Stimulated activated CD4-positive, alpha-beta T cell treated with anti-CD3 and anti-CD28 coated beads, Interleukin-12 subunit alpha, Interleukin-12 subunit beta, amount 100 ng/mL, for 24 hours (primary cell): ENCODE results near the gene CR1.
"Not testable (repeated sequence)": the region's sequence is repeated elsewhere in the genome, so short reads cannot be mapped to it uniquely, and the experiment has no call there.

Experiments
- DNase-seq, 2 experiments: peaks; one replicate each; pipeline ENCODE4 v3.0.0-alpha.2; 2020; ENCODE audit warnings: low read depth in 2 of 2

CR1 gene

GRCh38 chr1:207503950-207504349 lies 8.0 kb downstream of the CR1 start:
- no peak for DNase-seq

DNA sequence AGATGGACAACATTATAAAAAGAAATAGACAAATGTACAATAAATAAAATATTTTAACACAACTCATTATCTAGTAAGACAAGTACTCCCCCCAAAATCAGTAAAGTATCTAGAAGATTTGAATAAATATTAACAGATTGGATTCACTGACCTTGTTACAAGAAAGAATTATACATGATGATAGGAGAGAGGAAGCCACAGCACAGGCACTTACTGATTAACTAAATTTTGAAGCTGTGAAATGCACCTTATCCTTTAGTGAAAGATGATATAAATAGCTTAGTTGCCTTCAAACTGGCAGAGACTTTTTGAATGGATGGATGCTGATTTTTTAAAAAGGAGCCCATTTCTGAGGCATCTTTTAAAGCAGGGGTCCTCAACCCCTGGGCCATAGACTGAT lies 8.5 kb downstream of the CR1 start:
- DNase-seq, result no peak

GRCh38 chr1:207510444-207510843 lies 14.5 kb downstream of the CR1 start:
- DNase-seq, result no peak

- no peak for DNase-seq
These were observed 18.9 kb downstream of the CR1 start for GRCh38 chr1:207514890-207515289.

GRCh38 chr1:207516729-207517128 lies 20.8 kb downstream of the CR1 start:
- no peak for DNase-seq

DNA sequence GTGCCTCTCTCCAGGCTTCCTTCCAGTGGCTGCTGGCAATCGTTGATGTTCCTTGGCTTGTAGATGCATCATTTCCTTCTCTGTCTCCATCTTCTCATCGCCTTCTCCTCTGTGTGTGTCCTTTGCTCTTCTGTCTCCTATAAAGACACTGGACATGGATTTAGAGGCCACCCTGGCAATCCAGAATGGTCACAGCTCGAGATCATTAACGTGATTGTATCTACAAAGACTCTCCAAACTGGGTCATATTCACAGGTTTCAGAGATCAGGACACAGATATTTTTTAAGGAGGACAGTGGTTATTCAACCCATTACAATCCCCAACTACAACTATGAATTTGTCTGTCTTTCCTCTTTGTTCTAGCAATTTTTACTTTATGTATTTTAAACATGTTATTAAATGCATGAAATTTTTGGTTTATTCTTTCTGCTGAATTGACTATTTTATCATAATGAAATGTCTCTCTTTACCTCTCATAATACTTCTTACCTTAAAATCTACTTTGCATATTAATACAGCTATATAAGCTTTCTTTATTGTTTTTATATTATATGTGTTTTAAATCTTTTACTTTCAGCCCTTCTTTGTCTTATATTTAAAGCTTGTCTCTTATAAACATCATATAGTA lies 22.8 kb downstream of the CR1 start:
- no peak for DNase-seq

DNA sequence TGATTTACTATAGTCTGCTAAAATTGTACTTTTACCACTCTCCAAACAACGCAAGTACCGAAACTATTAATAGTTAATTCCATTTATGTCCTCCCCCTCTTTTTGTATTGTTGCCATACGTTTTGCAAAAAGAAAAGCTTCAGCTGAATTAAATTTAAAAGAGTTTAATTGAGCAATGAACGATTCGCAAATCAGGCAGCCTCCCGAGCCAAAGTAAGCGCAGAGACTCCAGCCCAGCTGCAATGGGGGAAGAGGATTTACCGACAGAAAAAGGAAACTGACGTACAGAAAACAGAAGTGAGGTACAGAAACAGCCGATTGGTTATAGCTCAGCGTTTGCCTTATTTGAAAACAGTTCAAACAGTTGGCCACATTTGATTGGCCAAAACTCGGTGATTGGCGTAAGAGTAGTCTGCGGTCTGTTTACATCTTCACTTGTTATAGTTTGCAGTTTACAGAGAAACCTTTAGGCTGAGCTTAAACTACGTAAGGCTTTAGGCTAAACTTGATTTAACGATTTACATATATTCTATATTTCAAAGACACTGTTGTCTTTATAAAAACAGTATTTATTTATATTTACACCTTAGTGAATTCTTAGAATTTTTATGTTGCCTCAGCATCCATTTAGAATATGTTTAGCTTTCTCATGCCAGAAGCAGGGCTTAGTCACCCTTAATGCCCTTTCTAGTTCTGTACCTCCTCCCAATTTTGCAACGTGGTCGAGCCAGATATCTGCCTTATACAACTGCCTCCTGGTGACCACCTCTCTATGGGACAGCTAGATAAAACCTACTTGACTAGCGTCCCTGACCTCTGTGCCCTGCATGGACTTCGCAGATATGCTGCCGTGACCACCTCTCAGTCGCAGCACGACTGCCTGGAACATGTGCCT lies 23.8 kb downstream of the CR1 start:
- DNase-seq, result no peak

DNA sequence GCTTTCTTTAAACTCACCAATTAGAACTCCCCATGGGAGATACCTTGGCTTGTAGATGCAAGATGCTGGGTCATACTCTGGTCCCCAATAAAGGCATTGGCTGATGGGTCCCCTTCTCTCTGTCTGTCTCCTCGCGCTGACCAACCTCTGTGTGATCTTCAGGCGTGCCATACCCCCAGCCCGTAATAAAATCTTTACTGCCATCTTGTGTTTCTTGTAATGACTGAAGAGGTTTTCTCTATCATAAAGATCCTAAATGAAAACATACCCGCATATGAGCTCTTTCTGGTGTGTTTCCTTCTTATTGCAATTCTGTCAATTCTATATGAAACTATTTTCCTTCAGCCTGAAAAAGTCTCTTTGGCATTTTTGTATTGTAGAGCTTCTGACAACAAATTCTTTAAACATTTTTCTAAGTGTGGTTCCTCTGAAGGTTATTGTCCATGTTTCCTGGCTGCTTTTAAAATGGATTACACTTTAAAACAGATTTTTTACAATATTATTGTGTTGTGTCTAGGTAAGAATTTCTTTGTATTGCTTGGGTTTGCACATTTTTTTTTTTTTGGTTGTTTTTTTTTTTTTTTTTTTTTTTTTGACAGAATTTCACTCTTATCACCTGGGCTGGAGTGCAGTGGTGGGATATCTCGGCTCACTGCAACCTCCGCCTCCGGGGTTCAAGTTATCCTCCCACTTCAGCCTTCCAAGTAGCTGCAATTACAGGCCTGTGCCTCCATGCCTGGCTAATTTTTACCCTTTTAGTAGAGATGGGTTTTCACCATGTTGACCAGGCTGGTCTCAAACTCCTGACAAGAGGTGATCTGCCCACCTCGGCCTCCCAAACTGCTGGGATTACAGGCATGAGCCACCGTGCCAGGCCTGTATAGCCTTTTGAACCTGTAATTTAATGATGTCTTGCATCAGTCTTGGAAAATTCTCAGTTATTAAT lies 24.7 kb downstream of the CR1 start:
- not testable (repeated sequence) for DNase-seq

GRCh38 chr1:207525239-207525638 lies 29.3 kb downstream of the CR1 start:
- DNase-seq, result not testable (repeated sequence)

GRCh38 chr1:207528401-207528800 lies 32.4 kb downstream of the CR1 start:
- not testable (repeated sequence) for DNase-seq

DNA sequence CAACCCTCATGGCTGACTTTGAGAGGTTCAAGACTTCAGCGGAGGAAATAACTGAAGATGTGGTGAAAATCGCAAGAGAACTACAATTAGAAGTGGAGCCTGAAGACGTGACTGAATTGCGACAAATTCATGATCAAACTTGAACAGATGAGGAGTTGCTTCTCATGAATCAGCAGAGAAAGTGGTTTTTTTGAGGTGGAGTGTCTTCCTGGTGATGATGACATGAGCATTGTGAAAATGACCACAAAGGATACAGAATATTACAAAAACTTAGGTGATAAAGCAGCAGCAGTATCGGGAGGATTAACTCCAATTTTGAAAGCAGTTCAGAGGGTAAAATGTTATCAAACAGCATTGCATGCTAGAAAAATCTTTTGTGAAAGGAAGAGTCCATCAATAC lies 40.3 kb downstream of the CR1 start:
- DNase-seq, result not testable (repeated sequence)

DNA sequence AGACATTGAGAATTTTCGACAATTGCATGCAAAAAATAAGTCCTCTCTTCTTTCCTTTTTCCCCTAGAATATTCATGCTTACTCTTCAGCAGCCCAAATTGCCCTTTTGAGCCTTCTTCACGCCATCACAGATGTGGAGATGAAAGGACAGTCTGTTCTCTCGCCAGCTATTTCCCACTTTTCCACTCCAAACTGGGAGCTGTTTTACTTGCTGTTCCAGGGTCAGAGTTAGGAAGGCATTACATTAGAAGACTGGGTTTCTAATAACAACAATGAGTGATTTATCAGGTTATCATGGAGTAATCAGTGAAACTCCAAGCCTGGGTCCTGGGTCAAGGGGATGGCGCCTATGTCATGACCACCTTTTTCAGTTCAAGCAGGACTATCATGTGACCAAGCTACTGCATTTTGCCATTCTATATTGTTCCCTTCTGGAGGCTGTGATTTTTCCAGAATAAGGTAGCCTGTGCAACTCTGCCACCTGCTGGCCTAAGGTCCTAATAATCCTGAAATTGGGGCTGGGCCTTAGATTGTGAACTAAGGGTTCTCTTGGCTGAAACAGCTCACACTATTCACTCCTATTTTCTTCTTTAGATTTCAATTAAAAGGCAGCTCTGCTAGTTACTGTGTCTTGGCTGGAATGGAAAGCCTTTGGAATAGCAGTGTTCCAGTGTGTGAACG lies 50.9 kb downstream of the CR1 start:
- DNase-seq, result not testable (repeated sequence)

DNA sequence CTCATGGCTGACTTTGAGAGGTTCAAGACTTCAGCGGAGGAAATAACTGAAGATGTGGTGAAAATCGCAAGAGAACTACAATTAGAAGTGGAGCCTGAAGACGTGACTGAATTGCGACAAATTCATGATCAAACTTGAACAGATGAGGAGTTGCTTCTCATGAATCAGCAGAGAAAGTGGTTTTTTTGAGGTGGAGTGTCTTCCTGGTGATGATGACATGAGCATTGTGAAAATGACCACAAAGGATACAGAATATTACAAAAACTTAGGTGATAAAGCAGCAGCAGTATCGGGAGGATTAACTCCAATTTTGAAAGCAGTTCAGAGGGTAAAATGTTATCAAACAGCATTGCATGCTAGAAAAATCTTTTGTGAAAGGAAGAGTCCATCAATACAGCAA lies 58.9 kb downstream of the CR1 start:
- DNase-seq, result not testable (repeated sequence)

DNA sequence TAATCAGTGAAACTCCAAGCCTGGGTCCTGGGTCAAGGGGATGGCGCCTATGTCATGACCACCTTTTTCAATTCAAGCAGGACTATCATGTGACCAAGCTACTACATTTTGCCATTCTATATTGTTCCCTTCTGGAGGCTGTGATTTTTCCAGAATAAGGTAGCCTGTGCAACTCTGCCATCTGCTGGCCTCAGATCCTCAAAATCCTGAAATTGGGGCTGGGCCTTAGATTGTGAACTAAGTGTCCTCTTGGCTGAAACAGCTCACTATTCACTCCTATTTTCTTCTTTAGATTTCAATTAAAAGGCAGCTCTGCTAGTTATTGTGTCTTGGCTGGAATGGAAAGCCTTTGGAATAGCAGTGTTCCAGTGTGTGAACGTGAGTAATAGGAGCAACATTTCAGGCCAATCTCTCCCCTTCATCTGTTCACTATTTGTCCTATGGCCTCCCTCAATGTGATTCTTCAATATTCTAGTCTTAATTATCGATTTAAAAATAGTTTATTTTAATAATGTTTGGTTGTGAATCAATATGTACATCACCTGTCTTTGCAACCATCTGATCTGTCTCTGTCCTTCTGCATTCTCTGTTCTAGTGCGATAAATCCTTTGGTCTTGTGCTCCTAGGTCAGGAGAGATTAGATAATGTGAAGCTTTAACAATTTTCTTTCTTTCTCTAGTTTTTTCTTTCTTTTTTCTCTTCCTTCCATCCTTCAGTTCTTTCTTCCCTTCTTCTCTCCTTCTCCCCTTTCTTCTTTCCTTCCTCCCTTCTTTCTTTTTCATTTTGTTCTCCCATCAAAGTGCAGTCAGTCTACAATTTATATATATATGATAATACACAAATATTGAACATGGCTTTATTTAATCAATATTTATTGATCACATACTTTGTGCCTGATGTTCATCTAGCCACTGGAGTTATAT lies 69.8 kb downstream of the CR1 start:
- no peak for DNase-seq

- DNase-seq, result not testable (repeated sequence)
These were observed 76.0 kb downstream of the CR1 start for GRCh38 chr1:207571926-207572325.

DNA sequence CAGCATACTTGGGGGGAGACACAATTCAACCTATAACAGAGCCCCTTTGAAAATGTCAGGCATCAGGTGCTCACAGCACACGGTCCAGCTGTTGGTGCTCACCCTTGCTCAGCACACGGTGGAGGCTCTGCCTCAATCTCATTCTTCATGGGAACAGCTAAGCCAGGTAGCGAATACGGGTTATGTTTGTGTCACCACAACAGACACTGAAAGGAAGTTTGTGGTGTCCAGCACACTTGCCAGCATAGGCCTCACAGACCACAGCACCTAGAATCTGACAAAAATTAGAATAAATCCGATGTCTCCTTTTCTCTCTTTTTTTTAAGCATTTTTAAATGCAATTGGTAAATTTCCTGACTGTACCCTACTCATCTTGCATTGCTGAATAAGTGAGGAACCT lies 77.1 kb downstream of the CR1 start:
- DNase-seq, result not testable (repeated sequence)

GRCh38 chr1:207575381-207575780 lies 79.4 kb downstream of the CR1 start:
- not testable (repeated sequence) for DNase-seq

GRCh38 chr1:207578796-207579435 lies 83.0 kb downstream of the CR1 start:
- DNase-seq, result no peak

GRCh38 chr1:207579436-207579799 lies 83.5 kb downstream of the CR1 start:
- peak in 1 of 2 experiments; percentile 4 for DNase-seq
